GM21423 (cell line): Measurements from ENCODE around the gene ANAPC4.

Source experiments
- ATAC-seq: cut with Tn5 transposase; IDR thresholded peaks from one replicate; pipeline ENCODE4 v1.9.1; 2021; ENCODE audit warnings: mild to moderate bottlenecking, moderate library complexity; ENCODE audit not compliant: unreplicated experiment

Gene ANAPC4

DNA sequence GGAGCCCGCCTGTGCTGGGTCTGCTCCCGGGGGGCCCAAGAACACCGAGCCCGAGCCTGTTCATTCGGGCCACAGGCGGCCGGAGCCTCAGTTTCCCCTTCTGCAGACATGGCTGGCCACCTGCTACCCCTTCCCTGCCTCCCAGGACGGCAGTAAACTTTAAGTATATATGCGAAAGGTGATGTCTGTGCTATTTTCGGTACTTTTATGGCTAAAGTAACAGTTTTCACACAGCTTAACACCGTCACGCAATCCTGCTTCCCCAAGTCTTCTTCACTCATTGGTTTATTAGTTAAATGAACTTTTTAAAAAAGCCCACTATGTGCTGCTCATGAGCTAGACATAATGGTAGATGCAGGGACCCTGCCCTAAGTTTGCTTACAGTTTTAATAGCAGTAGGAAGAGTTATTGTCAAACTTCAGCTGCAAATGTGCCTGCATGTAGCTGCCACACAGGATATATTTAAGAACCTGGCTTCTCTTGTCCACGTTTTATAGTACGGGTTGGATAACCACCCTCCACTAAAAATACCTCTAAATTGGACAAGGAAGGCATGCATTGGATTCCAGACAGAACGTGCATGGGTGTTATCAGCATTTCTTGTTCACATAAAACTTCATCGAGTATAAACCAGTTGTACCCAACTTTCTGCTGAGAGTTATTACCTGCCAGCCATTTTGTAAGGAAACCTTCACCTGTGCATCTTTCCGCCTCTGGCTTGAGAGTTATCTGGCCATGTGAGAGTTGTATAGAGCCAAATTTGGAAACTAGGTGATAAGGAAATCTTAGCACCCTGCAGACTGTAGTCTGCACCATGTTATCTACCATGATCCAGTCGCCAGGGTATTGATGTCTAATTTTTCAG lies 741 bp downstream of the ANAPC4 start:
- peak; percentile 3 for ATAC-seq

DNA sequence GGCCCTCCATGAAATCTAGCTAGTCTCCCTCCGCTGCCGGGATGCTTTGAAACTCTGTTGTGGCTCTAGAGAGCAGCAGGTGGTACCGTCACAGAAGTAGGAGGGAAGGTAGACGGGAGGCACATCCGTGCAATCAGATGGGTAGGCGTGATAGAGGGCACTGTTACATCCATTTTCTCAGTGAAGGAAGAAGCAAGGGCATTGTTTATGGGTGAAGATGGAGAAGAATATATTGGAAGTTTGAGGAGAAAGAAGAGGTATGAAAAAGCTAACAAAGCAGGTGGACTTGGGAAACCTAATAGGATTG lies 1.3 kb downstream of the ANAPC4 start:
- ATAC-seq, result no peak

DNA sequence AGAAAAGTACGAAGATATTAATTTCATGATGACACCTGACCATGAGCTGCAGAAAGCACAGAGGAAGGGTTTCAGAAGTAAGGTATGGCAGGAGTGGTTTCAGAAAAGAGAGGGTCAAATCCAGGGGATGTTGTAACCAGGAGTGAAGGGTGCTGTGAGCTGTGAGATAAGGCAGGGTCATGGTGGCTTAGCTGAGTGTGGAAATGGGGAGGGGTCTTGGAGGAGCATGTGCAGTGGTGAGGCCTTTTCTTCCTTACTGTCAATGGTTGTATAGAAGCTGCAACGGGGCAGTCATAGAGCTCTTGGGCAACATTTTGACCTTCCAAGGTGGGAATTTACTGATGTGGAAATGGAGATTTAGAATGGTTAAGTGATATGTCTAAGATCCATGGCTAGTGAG lies 2.5 kb downstream of the ANAPC4 start:
- no peak for ATAC-seq

DNA sequence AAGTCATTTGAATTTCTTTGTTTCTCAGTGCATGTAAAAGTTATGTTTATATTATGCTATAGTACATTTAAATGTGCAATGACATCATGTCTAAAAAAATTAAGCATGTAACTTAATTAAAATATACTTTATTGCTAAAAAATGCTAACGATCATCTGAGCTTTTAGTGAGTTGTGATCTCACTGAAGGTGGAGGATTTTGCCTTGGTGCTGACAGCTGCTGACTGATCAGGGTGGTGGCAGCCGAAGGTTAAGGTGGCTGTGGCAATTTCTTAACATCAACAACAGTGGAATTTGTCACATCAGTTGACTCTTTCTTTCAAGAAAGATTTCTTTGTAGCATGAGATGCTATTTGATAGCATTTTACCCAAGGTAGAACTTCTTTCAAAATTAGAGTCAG lies 6.6 kb downstream of the ANAPC4 start:
- no peak for ATAC-seq

DNA sequence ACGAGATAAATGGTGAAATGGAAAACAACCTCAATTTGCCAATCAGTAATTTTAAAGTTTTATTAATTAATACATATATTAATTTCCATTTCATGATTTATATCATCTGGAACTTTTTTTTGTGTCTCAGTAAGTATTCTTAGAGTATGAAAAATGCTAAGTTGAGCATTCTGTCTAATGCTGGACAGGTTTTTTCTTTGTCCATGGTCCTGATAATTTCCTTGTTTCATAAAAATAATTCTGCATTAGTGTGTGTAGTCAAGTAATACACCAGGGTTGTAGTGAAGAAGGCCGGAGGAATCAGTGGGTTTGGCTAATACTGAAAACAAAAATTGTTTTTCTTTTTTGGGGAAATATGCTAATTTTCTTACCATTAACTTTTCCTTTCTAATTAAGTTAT lies 9.9 kb downstream of the ANAPC4 start:
- no peak for ATAC-seq

GRCh38 chr4:25397305-25397704 lies 20.2 kb downstream of the ANAPC4 start:
- no peak for ATAC-seq

DNA sequence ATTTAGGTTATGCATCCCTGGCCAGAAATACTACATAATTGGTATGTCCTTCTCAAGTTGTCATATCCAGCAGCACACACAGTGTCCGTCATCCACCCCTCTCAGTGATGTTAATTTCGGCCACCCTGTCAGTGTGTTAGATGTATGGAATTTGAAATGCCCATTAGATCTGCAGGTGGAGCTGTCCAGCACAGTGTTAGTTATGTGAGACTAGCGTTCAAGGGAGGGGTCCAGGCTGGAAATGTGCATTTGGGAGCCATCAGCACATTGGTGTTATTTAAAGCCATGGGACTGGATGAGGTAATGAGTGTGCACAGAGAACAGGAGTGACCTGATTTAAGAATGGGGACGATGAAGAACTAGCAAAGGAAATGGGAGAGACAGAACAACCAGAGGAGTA lies 22.4 kb downstream of the ANAPC4 start:
- no peak for ATAC-seq

GRCh38 chr4:25401066-25401465 lies 24.0 kb downstream of the ANAPC4 start:
- ATAC-seq, result no peak

- ATAC-seq, result no peak
Measured at GRCh38 chr4:25402521-25402920, 25.5 kb downstream of the ANAPC4 start.

DNA sequence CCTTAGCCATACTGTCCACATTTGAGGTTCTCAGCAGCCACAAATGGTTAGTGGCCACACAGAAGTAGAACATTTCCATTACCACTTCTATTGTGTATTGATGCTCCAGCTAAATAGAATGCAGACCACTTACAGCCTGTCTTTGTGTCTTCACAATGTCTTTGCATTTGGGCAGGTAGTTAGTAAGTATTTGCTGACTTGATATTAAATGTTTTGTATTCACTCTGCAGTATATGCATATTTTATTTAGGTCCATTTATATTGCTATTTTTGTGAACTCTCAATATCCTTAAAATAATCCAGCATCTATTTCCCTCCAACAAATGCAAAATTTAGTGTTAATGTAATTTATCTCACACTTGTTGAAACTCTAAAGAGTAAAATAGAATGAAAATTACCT lies 26.6 kb downstream of the ANAPC4 start:
- no peak for ATAC-seq

- no peak for ATAC-seq
Measured at GRCh38 chr4:25405453-25405852, 28.4 kb downstream of the ANAPC4 start.

GRCh38 chr4:25406081-25406692 lies 29.1 kb downstream of the ANAPC4 start:
- no peak for ATAC-seq

DNA sequence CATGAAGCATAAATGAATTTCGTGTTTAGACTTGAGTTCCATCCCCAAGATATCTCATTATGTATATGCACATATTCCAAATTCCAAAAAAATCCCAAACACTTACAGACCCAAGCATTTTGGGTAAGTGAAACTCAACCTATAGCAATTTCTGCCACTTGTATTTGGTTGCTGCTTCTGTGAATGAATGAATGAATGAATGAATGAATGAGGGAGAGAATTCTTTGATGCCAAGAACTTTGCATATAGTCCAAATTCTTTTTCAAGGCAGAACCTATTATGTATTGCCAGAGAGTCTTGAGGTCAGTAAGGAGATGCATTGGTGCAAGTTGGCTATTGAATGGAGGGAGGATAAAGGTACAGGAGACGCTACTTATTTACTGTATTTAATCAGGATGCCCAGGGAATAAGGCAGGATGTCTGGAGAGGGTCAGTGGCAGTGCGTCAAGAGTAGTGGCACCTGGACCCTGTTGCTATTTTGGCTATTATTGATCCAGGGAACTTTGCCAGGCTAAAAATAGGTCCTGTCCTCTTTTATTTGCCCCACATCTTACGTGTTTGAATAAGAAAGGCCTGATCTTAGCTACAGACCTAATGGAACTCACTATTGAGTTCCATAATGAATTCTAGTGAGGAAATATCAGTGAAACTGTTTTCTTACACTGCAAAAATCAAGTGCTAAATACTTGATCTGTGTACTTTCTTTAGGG lies 33.9 kb downstream of the ANAPC4 start:
- ATAC-seq, result no peak

GRCh38 chr4:25413261-25413660 lies 36.2 kb downstream of the ANAPC4 start:
- ATAC-seq, result no peak

- no peak for ATAC-seq
Measured at GRCh38 chr4:25417014-25417413, 40.0 kb downstream of the ANAPC4 start.

DNA sequence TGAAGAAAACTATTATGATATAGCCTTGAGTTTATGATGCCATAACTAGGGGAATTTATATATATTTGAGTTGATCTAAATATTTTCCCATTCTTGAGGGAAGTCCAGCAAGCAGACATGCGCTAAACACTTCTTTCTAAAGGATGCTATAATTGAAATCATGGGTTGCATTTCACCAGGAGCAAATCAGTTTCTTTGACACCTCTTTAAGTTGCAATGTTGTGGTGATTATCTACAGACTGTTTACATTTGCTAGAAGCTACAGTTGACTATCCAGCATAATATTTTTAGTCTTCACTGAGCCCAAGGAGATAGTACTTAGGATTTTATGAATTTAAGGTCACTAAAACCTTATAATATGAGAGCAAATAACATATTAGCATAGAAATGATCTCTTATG lies 43.9 kb downstream of the ANAPC4 start:
- ATAC-seq, result no peak

GRCh38 chr4:25421816-25422525 lies 44.9 kb downstream of the ANAPC4 start:
- ATAC-seq, result no peak

- ATAC-seq, result no peak
Measured at GRCh38 chr4:25423548-25423947, 46.5 kb downstream of the ANAPC4 start.

GRCh38 chr4:25424539-25425228 lies 47.6 kb downstream of the ANAPC4 start:
- ATAC-seq, result no peak

- no peak for ATAC-seq
Measured at GRCh38 chr4:25425361-25425760, 48.3 kb downstream of the ANAPC4 start.

- no peak for ATAC-seq
Measured at GRCh38 chr4:25427871-25428270, 50.8 kb downstream of the ANAPC4 start.
